Activated B cell treated with CpG ODN at 0.5 μM for 24 hours (primary cell): ENCODE measurements around the gene TMEM121B. TPM values are rescaled to one million over a fixed set of nuclear protein-coding genes. Genes with fewer than 3 reads are reported as not detected.
"Not testable (repeated sequence)": the region's sequence is repeated elsewhere in the genome, so short reads cannot be mapped to it uniquely, and the experiment has no call there.

Experiments
- ATAC-seq: fragments of 200-7000 bp; cut with Tn5 transposase; one replicate; pipeline ENCODE4 v1.10.0; 2021; ENCODE audit warnings: low read depth, mild to moderate bottlenecking, moderate library complexity
- CTCF ChIA-PET: fragments of 350-600 bp; sonication (Branson Sonifier 250); formaldehyde crosslinking; loops from one replicate; lab custom pipeline; 2021; ENCODE audit warnings: antibody characterized with exemption; lab: Charles Lee
- POLR2A ChIA-PET: fragments of 350-600 bp; sonication (Branson Sonifier 250); formaldehyde crosslinking; loops from one replicate; lab custom pipeline; 2021; ENCODE audit warnings: antibody characterized with exemption; lab: Charles Lee
- DNase-seq: peaks from one replicate; pipeline ENCODE4 v3.0.0; 2022
- H3K27ac Mint-ChIP-seq: one replicate; pipeline ENCODE4 v1.8.0; 2020; ENCODE audit warnings: mixed read lengths
- H3K27me3 Mint-ChIP-seq: one replicate; pipeline ENCODE4 v1.8.0; 2021; ENCODE audit warnings: mixed read lengths
- H3K36me3 Mint-ChIP-seq: one replicate; pipeline ENCODE4 v1.8.0; 2021; ENCODE audit warnings: low read depth, mixed read lengths
- H3K4me1 Mint-ChIP-seq: one replicate; pipeline ENCODE4 v1.8.0; 2021; ENCODE audit warnings: mixed read lengths
- H3K4me3 Mint-ChIP-seq: one replicate; pipeline ENCODE4 v1.8.0; 2020; ENCODE audit warnings: mild to moderate bottlenecking, mixed read lengths
- H3K9me3 Mint-ChIP-seq: one replicate; pipeline ENCODE4 v1.8.0; 2020; ENCODE audit warnings: mixed read lengths
- CTCF ChIP-seq: fragments of 200-600 bp; IDR thresholded peaks from one replicate; pipeline ENCODE4 v1.8.0; 2022; ENCODE audit warnings: antibody characterized with exemption, mild to moderate bottlenecking
- intact Hi-C: fragments of 100-400 bp; cut with micrococcal nuclease; formaldehyde crosslinking; loops from one replicate; pipeline ENCODE4 v1.15.1; 2024
- total RNA-seq: library from RNA; stranded (reverse); gene quantifications from 2 replicates; pipeline ENCODE4 v1.2.3, GENCODE V29; 2022

The TMEM121B gene
- total RNA-seq, 1 donor from 2014 or later, result 0.16 TPM

- ATAC-seq (no peak), DNase-seq (no peak)
- Mint-ChIP-seq H3K9me3 (no peaks in the 10 kb centered on the region), H3K27ac (no peak overlapping the region), H3K36me3 (peaks cover 36% of the 10 kb centered on the region), H3K4me3 (no peak overlapping the region), H3K27me3 (no peaks in the 10 kb centered on the region), H3K4me1 (peaks cover 5% of the 10 kb centered on the region)
- intact Hi-C loops, result no loop called here
- ChIA-PET CTCF (no interaction called here), POLR2A (no interaction called here)
- no peak for TF ChIP-seq CTCF
Measured at GRCh38 chr22:17149076-17149815, 28.1 kb upstream of the TMEM121B start.

GRCh38 chr22:17147458-17147857, 26.3 kb upstream of the TMEM121B start:
- H3K4me1 Mint-ChIP-seq, POLR2A ChIA-PET, H3K4me3 Mint-ChIP-seq, ATAC-seq, H3K27ac Mint-ChIP-seq, CTCF ChIA-PET, DNase-seq, H3K9me3 Mint-ChIP-seq, H3K27me3 Mint-ChIP-seq, intact Hi-C loops: not testable (repeated sequence)
- peaks cover 46% of the 10 kb centered on the region for H3K36me3 Mint-ChIP-seq

- POLR2A ChIA-PET, result interaction anchor here (0.6 kb wide), 1 partner anchor 70 kb away, joined by 3 read pairs; no protein-coding TSS in a partner anchor
- intact Hi-C loops, result no loop called here
- TF ChIP-seq CTCF, result no peak
Measured at GRCh38 chr22:17145021-17145680, 24.0 kb upstream of the TMEM121B start.

GRCh38 chr22:17143826-17144225, 22.7 kb upstream of the TMEM121B start:
- no peaks in the 10 kb centered on the region for H3K9me3 Mint-ChIP-seq
- ATAC-seq, result no peak
- CTCF ChIA-PET, result no interaction called here
- DNase-seq, result no peak
- TF ChIP-seq CTCF, result no peak
- H3K4me3 Mint-ChIP-seq, result no peak overlapping the region
- H3K27ac Mint-ChIP-seq, result no peak overlapping the region
- peaks cover 65% of the 10 kb centered on the region for H3K36me3 Mint-ChIP-seq
- intact Hi-C loops, result no loop called here
- POLR2A ChIA-PET, result no interaction called here
- H3K4me1 Mint-ChIP-seq, result no peaks in the 10 kb centered on the region
- H3K27me3 Mint-ChIP-seq, result no peaks in the 10 kb centered on the region

More at GRCh38 chr22:17145021-17145680, 24.0 kb upstream of the TMEM121B start:
- Mint-ChIP-seq H3K36me3 (peaks cover 60% of the 10 kb centered on the region), H3K9me3 (no peaks in the 10 kb centered on the region), H3K4me1 (no peaks in the 10 kb centered on the region), H3K27me3 (no peaks in the 10 kb centered on the region), H3K4me3 (no peak overlapping the region), H3K27ac (no peak overlapping the region)
- DNase-seq, result no peak
- no peak for ATAC-seq
- CTCF ChIA-PET, result no interaction called here

GRCh38 chr22:17143101-17143500, 21.9 kb upstream of the TMEM121B start:
- DNase-seq (no peak), ATAC-seq (no peak)
- Mint-ChIP-seq H3K4me1 (no peaks in the 10 kb centered on the region), H3K27me3 (no peaks in the 10 kb centered on the region), H3K4me3 (no peak overlapping the region), H3K27ac (no peak overlapping the region), H3K9me3 (no peaks in the 10 kb centered on the region), H3K36me3 (peaks cover 68% of the 10 kb centered on the region)
- intact Hi-C loops, result no loop called here
- CTCF ChIA-PET, result no interaction called here
- no peak for TF ChIP-seq CTCF
- POLR2A ChIA-PET, result no interaction called here
